SKM-1 treated with dmso at 0.1 percent for 144 hours (cell line): ENCODE results near the gene MYZAP.

Experiments
- DNase-seq: peaks from one replicate; lab custom pipeline; 2025; ENCODE audit not compliant: unreplicated experiment; lab: John Stamatoyannopoulos, UW

MYZAP gene, protein sequence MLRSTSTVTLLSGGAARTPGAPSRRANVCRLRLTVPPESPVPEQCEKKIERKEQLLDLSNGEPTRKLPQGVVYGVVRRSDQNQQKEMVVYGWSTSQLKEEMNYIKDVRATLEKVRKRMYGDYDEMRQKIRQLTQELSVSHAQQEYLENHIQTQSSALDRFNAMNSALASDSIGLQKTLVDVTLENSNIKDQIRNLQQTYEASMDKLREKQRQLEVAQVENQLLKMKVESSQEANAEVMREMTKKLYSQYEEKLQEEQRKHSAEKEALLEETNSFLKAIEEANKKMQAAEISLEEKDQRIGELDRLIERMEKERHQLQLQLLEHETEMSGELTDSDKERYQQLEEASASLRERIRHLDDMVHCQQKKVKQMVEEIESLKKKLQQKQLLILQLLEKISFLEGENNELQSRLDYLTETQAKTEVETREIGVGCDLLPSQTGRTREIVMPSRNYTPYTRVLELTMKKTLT

DNA sequence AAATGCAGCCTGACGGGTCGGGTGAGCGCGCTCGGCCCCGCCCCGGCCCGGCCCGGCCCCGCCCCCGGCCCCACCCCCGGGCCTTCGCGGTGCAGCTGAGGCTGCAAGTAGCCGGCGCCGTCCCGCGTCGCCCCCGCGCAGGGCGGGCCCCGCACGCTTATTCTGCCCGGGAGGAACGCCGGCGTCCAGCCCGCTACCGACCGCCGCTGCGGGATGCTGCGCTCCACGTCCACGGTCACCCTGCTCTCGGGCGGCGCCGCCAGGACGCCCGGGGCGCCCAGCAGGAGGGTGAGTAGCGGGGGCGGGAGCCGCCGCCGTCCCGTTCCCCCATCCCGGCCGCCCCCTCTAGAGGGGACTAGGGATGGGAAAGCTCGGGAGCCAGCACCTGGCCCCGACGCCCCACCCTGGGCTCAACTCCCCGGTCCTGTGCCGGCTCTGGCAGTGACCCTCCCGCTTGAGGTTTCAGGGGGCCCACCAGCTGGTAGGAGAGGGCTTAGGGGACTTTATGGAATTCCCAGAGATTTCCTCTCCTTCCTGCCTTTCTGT lies at the start of gene MYZAP:
Gene MYZAP (plus strand): TSS at position 83 of the 546 bp plus-strand sequence. CDS start 131 bp downstream, at position 214.
- DNase-seq: no peak

DNA sequence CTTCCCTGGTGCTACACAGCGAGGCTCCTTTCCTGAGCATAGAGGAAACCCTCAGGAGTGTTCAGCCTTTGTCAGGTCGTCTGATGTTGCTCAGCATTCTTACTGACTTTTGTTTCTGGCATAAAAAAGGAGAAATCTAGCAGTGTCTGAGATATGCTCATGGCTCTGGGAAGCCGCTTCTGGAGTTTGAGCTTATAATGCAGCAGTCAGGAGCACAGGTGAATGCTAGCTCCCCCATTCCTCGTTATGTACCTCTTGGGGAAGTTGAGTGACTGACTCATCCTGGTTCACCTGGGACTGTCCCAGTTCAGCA lies 49.2 kb upstream of the MYZAP start:
- DNase-seq: no peak

DNA sequence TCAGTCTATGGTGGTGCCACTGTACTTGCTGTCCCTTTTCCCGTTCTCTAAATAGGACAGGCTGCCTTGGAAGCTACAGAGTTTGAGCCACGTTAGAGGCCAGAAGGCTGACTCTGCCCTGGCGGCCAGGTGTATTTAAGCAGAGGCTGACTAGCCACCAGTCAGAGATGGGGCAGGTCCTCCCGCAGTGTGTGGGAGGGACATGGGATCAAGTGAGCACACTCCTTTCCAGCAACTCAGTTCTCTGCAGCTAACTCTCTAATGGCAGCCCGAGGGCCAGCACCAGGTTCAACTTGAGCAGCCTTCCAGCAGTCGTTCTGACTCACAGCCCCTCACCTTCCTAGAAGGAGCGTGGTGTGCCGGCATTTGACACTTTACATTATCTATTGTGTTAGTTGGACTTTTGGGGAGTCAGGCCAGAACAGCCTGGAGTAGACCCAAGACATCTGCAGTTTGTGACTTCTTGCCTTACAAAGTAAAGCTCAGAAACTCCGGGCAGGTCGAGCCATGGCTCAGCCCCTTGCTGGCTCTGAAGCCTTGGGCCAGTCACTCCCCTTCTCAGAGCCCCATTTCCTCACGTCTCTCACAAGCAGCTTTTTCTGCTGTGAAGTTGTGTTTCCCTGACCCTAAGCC lies 46.7 kb upstream of the MYZAP start:
- DNase-seq: no peak

DNA sequence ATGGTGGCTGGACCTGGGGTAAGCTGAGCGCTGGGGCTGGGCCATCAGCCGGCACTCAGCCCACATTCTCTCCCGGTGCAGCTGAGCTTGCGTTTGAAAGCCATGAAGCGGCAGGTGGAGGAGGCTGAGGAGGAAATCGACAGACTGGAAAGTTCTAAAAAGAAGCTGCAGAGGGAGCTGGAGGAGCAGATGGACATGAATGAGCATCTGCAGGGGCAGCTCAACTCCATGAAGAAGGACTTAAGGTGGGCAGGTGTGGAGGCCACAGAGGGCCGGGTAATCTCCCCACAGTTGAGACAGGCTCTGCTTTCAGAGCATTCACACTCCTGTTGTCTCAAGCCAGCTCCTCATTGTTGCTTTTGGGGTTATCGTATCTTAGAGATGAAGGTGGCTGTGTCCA lies 45.7 kb upstream of the MYZAP start:
- no peak for DNase-seq

DNA sequence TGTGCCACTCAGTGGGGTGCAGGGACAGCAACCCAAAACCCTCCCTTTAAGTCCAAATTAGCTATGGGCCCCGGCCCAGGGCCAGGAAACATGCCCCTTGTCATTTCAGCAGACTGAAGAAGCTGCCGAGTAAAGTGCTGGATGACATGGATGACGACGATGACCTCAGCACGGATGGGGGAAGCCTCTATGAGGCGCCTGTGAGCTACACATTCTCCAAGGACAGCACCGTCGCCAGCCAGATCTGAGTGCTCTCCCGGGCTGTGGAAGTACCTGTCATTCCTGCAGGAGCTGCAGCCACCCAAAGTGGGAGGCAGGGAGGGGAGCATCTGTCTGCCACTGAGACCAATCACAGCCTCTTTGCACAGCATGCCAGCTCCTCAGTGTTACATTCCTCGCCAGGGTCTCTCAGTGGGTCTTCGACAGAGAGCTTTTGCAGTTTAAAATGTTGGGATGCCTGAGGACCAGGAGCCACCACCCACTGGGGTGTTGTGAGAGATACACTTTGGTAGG lies 44.4 kb upstream of the MYZAP start:
- no peak for DNase-seq

DNA sequence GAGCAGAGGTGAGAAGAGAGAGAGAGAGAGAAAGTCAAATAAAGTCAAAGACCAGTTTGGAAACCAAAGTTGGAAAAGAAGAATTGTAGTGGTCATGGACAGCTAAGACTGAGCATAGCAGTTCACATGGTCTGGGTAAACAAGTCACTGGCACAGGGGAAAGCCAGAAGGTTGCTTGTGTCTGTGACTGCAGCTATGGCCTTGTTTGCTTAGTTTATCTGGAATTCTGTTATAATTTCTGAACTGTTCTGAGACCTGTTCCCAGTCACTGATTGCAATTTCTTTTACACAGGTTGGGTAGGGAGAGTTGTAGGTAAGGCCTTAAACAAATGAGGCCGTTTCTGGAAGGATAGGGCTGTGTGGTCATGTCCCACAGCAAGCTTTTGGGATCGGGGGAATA lies 43.4 kb upstream of the MYZAP start:
- no peak for DNase-seq

DNA sequence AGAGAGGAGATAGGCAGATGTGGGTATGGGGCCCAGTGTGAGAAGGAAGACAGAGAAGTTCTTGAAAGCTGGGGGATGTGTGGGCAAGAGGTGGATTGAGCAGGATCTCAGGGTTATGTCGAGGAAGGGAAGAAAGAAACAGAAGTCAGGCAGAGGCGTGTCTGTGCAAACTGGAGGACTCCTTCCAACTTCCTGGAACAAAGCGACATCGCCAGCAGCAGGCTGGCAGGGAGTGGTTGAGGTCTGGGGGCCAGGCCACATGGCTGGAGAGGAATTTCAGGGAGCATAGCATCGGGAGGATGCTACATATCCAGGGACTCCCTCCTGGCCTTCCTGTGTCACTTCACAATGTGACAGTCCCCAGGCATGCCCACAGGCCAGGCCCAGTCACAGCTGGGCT lies 42.9 kb upstream of the MYZAP start:
- DNase-seq: no peak

DNA sequence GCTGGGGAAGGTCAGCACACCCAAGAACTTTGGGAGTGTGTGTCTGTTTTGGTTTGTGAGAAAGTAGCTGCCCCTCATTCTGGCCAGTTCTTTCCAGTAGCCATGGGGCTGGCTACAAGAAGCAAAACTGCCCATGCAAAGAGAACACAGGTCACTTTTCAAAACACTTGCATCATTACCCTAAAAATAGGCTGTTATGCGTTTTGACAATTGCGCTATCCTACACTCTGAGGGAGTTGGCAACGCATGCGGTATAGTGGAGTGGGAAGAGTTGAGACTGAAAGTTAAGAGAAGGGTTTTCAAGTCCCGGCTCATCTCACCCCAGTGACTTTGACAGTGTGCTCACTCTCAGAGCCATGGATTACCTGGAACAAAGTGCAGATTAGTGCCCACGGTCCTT lies 41.8 kb upstream of the MYZAP start:
- DNase-seq: no peak

DNA sequence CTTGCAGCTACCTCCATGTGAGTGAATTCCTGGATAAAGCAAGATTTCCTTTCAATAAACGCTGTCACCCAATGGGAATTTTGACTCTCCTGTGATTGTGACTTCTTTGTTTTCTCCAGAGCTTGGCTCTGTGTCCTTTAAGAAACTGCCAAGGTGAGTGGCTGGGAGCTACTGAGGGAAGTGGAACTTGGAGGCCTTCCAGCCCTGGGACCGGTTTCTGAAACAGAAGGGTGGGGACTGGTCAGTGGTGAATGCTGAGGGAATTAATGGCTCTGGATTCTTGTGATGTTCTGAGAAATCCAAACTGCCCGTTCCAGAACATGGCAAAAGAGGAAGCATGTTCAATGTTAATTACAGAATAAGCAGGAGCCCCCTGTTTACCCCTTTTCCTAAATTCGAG lies 41.1 kb upstream of the MYZAP start:
- no peak for DNase-seq

DNA sequence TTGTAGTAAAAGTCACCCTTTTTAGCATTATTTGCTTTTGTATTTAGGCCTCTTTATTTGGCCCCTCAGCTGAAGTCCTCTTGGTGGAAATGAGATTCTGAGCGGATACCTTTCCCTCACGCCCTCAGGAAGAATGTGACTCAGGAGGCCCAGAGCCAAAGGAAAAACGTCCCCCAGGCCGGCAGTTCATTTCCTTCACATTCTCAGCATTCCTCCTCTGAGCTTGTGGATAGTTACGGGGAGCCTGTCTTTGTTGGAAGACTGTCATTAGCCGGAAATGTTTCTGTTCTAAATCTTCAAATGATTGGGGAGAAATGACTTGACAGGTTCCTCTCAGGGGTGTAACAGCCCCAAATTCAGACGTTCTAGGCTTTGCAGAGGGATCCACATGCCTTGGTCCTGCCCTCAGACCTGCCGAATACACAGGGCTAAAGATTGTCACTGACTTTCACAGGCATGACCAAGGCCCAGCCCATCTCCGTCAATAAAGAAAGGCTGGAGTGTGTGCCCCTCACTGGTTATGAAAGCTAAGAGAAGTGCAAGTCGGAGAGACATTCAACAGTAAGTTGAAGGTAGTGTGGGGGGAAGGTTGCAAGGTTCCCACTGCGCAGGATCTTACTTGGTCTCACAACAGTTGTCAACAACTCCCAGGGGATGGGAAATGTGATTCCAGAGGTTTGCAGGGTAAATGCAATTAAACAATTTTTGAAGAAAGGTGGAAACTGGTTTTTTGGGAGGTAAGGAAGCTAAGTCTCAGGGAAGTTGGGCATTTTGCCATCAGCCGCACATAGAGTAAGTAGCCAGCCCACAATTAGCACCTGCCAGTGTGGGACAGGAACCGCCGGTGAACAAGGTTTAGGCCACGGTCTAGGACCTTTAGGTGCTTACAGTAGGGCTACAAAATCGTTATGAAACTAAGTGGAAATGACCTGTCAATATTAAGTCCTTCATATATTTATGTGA lies 39.7 kb upstream of the MYZAP start:
- no peak for DNase-seq

DNA sequence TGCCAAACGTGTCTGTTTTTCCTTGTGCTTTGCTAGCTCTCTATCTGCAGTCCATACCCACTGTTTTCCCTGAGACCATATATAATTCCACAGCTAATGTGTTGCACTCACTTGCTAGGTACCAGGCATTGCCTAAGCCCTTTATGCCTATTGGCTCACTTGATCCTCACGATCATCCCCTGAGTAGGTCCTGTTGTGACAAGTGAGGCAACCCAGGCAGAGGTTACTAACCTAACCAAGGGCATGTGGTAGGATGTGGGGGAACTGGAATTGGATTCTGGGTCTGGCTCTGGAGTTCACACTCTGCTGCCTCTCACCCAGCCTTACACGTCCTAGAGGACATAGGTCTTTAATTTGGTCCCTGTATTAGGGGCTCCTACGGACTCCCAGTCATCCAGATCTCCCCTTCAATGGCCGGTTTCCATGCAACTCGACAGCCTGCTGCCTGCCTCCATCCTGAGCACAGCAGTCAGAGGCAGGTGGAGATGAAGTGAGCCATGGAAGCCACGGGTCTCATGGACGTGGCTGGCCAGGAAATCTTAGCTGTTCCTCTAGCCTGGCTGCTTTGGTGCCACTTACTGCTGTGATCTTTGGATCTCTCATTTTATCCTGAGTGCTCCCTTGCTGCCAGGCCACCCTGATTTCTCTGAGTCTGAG lies 38.9 kb upstream of the MYZAP start:
- no peak for DNase-seq

DNA sequence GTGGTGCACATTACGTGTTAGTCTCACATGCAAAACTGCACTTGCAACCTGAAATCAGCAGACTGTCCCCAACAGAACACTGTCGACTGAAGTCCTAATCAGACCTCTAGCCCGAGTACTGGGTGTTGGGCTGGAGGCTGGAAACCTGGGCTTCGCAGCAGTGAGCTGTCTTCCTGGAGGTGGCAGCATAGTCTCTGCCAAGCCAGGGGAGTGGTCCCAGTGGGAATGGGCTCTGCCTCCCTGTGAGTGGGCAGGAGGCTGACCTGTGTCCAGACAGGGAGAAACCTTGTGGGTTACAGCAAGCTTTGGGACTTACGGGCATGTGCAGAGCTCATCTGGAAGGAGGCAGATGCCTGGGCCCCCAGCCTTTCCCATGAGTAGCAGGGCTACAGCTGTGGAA lies 38.2 kb upstream of the MYZAP start:
- DNase-seq: no peak

DNA sequence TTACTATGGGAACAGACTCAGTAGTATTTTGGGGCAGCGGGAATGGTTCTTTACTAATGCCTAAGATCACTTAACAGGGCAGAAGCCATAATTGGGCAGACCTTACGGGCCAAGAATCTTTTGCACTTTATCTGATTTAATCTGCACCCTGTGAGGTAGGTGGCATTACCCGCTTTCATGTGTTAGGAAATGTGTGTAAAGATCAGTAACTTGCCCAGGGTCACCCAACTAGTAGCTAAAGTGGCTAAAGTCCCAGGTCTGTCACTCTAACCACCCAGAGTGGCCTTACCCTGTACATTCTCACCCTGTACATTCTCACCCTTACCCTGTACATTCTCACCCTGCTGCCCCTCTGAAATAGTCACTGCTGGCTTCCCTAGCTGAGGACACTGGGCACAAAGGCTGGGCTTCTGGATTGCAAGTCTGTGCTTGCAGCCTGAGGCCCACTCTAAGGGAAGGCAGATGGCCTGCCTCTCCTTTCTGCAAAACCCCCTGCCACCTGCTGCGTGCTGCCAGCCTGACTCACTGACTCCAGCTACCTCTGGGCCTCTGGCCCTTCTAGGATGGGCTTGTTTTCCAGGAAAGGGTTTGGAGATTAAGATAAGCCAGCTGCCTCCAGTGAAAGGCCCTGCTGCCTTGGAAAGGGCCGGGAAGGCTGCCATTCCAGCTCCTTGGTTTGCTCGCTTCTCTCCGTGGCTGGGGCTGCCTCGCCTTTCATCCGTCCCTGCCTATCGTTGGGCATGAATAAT lies 37.5 kb upstream of the MYZAP start:
- DNase-seq: no peak

DNA sequence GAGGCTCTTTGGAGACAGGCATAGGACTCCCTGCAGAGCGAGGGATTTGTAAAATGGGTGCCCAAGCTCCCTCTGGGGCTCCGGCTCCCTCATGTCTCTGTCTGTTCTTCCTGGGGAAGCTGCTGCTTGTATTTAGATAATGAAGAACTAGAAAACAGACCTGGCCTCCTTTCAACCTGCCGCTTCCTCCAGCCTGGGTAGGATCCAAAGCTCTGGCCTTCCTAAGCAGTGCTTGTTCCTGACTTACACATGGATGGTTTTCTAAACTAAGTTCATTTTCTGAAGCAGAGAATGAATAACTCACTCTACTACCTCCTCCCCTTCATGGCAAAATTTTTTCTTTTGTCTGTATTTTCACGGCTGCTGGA lies 36.9 kb upstream of the MYZAP start:
- no peak for DNase-seq

DNA sequence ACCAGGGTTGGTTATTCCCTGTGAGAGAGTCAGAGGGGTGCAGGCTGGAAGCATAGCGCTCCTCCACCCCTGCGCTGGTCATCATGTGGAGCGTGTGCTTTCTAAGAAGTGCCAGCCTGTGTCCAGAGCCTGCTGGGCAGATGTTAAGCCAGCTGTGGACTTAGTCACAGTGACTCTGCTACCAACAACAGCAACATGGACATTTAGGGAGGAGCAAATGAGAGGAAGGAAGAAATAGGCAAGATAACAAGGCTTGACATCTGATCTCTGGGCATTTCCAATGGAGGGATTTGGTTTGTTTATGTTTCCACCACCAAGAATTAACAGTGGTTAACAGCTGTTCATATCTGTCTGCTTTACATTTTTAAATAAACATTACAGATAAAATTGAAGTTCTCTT lies 36.4 kb upstream of the MYZAP start:
- DNase-seq: no peak

DNA sequence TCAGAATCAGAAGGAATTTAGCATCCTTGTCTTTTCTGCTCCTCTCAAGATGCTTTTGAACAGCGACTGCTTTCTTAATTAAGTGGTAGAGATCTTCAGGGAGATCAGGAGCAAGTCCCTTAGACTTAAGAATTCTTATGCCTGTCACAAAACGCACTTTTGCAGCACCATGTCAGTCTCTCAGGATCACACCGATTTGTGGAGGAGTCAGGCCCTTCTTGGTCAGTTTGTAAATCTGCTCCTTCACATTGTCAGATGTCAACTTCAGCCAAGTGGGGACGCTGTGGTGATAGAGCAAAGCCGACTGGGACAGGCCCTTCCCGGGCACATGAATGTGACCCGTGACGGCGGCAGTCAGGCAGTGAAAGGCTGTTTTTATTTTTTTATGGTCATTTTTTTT lies 35.7 kb upstream of the MYZAP start:
- DNase-seq: no peak

DNA sequence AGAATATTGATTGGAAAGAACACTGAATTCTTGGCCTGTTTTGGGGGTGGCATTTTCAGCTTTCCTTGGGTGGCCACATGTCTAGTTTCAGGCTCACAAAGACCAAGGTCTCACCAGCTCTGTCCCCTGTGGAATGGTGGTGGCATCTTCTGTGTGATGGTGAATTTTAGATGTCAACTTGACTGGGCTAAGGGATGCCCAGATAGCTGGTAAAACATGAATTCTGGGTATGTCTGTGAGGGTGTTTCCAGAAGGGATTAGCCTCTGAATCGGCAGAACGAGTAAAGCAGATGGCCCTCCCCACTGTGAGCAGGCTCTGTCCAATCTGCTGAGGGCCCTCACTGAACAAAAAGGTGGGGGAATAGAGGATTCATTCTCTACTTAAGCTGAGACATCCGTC lies 34.4 kb upstream of the MYZAP start:
- DNase-seq: no peak

DNA sequence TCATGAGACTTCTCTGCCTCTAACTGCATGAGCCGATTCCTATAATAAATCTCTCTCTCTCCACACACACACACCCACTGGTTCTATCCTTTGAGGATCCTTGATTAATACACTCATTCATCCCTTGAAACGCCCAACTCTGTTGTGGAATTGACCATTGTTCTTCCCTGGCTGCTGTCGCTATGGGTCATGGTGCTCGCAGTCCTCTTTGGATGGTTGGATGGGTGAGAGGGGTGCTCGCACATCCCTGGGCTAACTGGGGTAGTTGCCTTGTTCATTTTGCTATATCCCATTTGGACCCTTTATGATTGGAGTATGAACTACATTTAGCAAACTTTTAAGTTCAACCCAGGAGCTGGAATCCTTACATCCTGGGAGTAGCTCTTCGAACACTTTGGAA lies 33.9 kb upstream of the MYZAP start:
- DNase-seq: no peak

DNA sequence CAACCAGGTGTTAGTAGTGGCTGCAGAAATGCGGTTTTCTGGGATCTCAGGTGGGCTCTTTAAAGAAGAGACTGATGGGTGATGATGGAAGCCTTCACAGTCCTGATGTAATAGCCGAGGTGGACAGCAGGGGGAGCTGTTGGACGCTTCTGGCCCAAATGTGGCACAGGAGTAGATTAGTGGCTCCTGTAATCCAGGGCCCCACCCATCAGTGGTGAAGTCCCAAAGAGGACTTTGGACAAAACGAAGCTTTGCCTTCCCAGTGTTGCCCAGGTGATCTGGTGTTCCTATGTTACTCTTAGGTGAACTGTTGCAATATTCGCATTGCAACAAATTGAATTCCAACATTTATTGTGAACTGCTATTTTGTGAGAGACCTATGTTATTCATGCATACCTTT lies 31.8 kb upstream of the MYZAP start:
- DNase-seq: peak; percentile 36
